ENCODE measurements around the gene SLC49A4. TPM values are rescaled to one million over a fixed set of nuclear protein-coding genes. Genes with fewer than 3 reads are reported as not detected.

SLC49A4 gene
- total and polyA plus RNA-seq, 4 experiments from 2014 or later, result 1.9 to 7.6 (median 4.7) TPM

DNA sequence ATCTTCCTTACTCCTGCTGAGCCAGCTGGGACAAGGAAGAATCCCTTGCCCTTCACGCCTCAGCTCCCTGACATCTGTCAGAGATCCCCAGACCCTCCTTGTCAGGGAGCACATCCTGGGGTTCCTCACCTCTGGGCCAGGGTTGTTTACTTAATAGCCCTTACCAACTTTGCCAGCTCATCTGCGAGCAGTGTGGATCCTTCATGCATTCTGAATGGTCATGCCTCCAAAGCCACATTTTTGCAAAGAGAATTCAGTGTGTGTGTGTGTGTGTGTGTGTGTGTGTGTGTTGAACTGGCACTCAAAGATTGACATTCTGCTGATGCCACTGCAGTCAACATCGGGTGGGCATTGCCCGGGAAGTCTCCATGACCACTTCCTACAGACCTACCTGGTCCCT is 112.6 kb downstream of the SLC49A4 start:
- intact Hi-C loops (cut with micrococcal nuclease), result no loop called here
- CTCF ChIA-PET (ENCODE audit: partially characterized antibody), result no interaction called here
- POLR2A ChIA-PET (ENCODE audit: partially characterized antibody), result no interaction called here

DNA sequence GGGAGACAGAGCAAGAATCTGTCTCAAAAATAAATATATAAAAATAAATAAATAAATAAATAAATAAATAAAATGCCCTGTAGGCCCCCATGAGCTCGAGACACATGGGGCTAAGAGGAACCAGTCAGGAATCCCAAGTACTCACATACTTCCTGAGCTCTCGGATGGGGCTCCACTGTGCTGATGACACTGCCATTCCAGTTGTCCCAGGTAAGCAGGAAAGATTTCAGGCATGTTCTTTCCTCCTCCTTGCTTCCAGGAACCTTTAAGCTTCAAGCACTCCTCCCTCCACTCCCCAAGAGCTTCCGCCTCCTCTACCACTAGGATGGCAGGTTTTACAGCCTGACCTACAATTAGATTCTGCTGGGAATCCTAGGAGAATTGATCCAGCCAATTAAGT is 113.4 kb downstream of the SLC49A4 start:
- ChIA-PET POLR2A (ENCODE audit: partially characterized antibody) (no interaction called here), CTCF (ENCODE audit: partially characterized antibody) (no interaction called here)
- H3K27me3 ChIP-seq (ENCODE audit: insufficient read depth, low read length), result no peaks in the 10 kb centered on the region
- no peaks in the 10 kb centered on the region for H3K36me3 ChIP-seq (ENCODE audit: insufficient read depth, low read length)
- H3K9me3 Mint-ChIP-seq, result peaks cover 0 to 11% (median 5%) of the 10 kb centered on the region in 8 donors
- no peak overlapping the region for H3K27ac Mint-ChIP-seq
- DNase-seq, result no peak
- H3K4me1 Mint-ChIP-seq, result peaks cover 0 to 3% (median 0%) of the 10 kb centered on the region in 4 donors
- intact Hi-C loops (cut with micrococcal nuclease), result no loop called here
- peaks cover 8 to 17% of the 10 kb centered on the region in 2 donors for H3K27me3 Mint-ChIP-seq
- no peaks in the 10 kb centered on the region for H3K9me3 ChIP-seq (ENCODE audit: control insufficient read depth in 1 of 2, low read length in 2 of 2)
- no peak overlapping the region for H3K4me3 ChIP-seq (ENCODE audit: low read length in 2 of 2)
- H3K36me3 Mint-ChIP-seq, result no peaks in the 10 kb centered on the region
- no peak overlapping the region for H3K4me3 Mint-ChIP-seq
- H3K27ac ChIP-seq (ENCODE audit: low read depth, low read length), result no peak overlapping the region
- no peaks in the 10 kb centered on the region for H3K4me1 ChIP-seq (ENCODE audit: insufficient read depth, low read length)

More for the DNA sequence above, 112.6 kb downstream of the SLC49A4 start:
- no peaks in the 10 kb centered on the region for H3K36me3 ChIP-seq (ENCODE audit: insufficient read depth, low read length)
- no peak for DNase-seq
- Mint-ChIP-seq H3K9me3 (peaks cover 0 to 11% (median 5%) of the 10 kb centered on the region in 8 donors), H3K27ac (no peak overlapping the region), H3K4me3 (no peak overlapping the region), H3K27me3 (peaks cover 7 to 17% of the 10 kb centered on the region in 2 donors), H3K36me3 (no peaks in the 10 kb centered on the region), H3K4me1 (peaks cover 0 to 3% (median 0%) of the 10 kb centered on the region in 4 donors)
- no peak overlapping the region for H3K27ac ChIP-seq (ENCODE audit: low read depth, low read length)
- H3K4me3 ChIP-seq (ENCODE audit: low read length in 2 of 2), result no peak overlapping the region
- H3K27me3 ChIP-seq (ENCODE audit: insufficient read depth, low read length), result no peaks in the 10 kb centered on the region
- no peaks in the 10 kb centered on the region for H3K4me1 ChIP-seq (ENCODE audit: insufficient read depth, low read length)
- H3K9me3 ChIP-seq (ENCODE audit: control insufficient read depth in 1 of 2, low read length in 2 of 2), result no peaks in the 10 kb centered on the region

DNA sequence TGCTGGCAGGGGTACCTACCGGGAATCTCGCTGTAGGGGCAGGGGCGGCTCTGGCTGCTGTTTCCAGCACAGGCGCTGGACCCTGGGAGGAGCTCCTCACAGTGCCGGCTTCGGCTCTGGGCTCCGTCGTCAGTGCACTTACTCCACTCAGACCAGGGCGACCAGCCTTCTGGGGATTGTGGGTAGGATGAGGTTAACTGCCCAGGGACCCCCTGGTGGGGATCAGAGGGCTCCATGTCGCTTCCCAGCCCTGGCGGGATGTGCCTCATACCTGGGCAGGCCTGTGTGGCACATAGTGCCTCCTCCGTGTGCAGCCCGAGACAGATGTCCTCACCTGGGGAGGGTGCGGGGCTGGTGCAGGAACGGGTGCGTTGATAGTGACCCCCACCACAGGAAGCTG is 117.0 kb downstream of the SLC49A4 start:
- ChIA-PET CTCF (ENCODE audit: partially characterized antibody) (no interaction called here), POLR2A (ENCODE audit: partially characterized antibody) (no interaction called here)
- H3K4me3 Mint-ChIP-seq, result no peak overlapping the region
- Histone ChIP-seq H3K27me3 (ENCODE audit: insufficient read depth, low read length) (no peaks in the 10 kb centered on the region), H3K36me3 (ENCODE audit: insufficient read depth, low read length) (no peaks in the 10 kb centered on the region), H3K4me1 (ENCODE audit: insufficient read depth, low read length) (no peaks in the 10 kb centered on the region), H3K27ac (ENCODE audit: low read depth, low read length) (no peak overlapping the region), H3K9me3 (ENCODE audit: control insufficient read depth in 1 of 2, low read length in 2 of 2) (no peaks in the 10 kb centered on the region), H3K4me3 (ENCODE audit: low read length in 2 of 2) (no peak overlapping the region)
- no peak for DNase-seq
- peaks cover 6 to 20% (median 13%) of the 10 kb centered on the region in 4 donors for H3K4me1 Mint-ChIP-seq
- peaks cover 10 to 25% of the 10 kb centered on the region in 2 donors for H3K27me3 Mint-ChIP-seq
- intact Hi-C loops (cut with micrococcal nuclease), result no loop called here
- H3K27ac Mint-ChIP-seq, result no peak overlapping the region
- no peaks in the 10 kb centered on the region for H3K36me3 Mint-ChIP-seq
- H3K9me3 Mint-ChIP-seq, result peaks cover 0 to 3% (median 0%) of the 10 kb centered on the region in 8 donors

DNA sequence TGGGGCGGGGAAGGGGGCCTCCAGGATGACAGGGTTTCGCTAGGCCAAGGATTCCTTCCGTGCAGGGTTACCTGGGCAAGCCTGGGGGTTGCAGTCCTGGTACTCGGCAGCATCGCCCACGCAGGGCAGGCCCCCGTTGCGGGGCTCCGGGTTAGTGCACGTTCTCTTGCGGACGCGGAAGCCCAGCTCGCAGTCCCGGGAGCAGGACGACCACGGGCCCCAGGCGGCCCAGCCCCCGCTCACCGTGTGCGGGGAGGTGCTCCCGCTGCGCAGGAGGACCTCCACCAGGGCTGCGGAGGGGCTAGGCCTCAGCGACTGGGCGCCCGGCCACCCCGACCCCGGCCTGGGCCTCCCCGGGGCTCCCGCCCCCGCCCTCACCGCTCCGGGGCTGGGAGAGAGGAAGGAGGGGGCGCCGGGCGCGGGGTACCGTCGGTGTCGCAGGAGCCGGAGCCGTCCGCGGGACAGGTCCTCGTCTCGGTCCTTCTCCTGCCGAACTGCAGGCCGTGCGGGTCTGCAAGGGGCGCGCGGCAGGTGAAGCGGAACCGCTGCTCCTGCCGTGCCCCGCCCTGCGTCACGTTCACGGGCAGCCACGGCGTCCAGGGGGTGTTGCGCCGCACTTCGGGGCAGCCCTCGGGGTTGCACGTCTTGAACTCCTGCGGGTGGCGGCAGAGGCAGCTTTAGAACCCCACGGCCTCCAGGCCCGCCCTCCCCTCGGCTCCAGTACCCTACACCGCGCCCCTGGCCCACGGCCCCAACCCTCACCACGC is 118.1 kb downstream of the SLC49A4 start:
- no peaks in the 10 kb centered on the region for H3K9me3 Mint-ChIP-seq
- Histone ChIP-seq H3K4me3 (ENCODE audit: low read length in 2 of 2) (no peak overlapping the region), H3K36me3 (ENCODE audit: insufficient read depth, low read length) (no peaks in the 10 kb centered on the region), H3K27ac (ENCODE audit: low read depth, low read length) (no peak overlapping the region), H3K27me3 (ENCODE audit: insufficient read depth, low read length) (no peaks in the 10 kb centered on the region), H3K4me1 (ENCODE audit: insufficient read depth, low read length) (no peaks in the 10 kb centered on the region), H3K9me3 (ENCODE audit: control insufficient read depth in 1 of 2, low read length in 2 of 2) (no peaks in the 10 kb centered on the region)
- H3K4me1 Mint-ChIP-seq, result peaks cover 6 to 20% (median 13%) of the 10 kb centered on the region in 4 donors
- ChIA-PET POLR2A (ENCODE audit: partially characterized antibody) (no interaction called here), CTCF (ENCODE audit: partially characterized antibody) (no interaction called here)
- peaks cover 10 to 24% of the 10 kb centered on the region in 2 donors for H3K27me3 Mint-ChIP-seq
- intact Hi-C loops (cut with micrococcal nuclease), result no loop called here
- no peak overlapping the region for H3K27ac Mint-ChIP-seq
- no peak overlapping the region for H3K4me3 Mint-ChIP-seq
- DNase-seq, result no peak
- H3K36me3 Mint-ChIP-seq, result no peaks in the 10 kb centered on the region

DNA sequence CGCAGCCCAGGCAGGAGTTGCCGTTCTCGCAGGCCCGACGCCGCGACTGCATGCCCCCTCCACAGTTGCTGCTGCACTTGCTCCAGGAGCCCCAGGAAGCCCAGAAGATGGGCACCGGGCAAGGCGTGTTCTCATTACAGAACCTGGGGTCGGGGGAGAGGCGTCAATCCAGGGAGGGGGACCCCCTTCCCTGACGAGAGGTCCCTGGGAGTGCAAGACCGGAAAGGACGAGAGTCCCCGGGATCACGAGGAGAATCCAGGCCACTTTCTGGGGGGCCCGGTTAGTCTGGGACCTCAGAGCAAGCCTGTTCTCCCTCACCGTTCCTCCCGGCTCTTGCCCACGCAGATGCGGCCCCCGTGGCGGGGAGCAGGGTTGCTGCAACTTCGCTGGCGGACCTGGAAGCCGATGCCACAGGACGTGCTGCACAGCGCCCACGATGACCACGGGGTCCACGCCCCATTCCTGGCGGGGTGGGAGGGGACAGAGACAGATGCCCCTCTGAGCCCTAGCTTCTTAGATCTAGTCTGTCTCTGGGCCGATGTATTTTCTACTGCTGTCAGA is 118.8 kb downstream of the SLC49A4 start:
- H3K4me3 Mint-ChIP-seq, result no peak overlapping the region
- peaks cover 10 to 24% of the 10 kb centered on the region in 2 donors for H3K27me3 Mint-ChIP-seq
- Histone ChIP-seq H3K36me3 (ENCODE audit: insufficient read depth, low read length) (no peaks in the 10 kb centered on the region), H3K9me3 (ENCODE audit: control insufficient read depth in 1 of 2, low read length in 2 of 2) (no peaks in the 10 kb centered on the region), H3K4me1 (ENCODE audit: insufficient read depth, low read length) (no peaks in the 10 kb centered on the region), H3K27me3 (ENCODE audit: insufficient read depth, low read length) (no peaks in the 10 kb centered on the region), H3K4me3 (ENCODE audit: low read length in 2 of 2) (no peak overlapping the region), H3K27ac (ENCODE audit: low read depth, low read length) (no peak overlapping the region)
- H3K4me1 Mint-ChIP-seq, result peaks cover 6 to 20% (median 13%) of the 10 kb centered on the region in 4 donors
- intact Hi-C loops (cut with micrococcal nuclease), result no loop called here
- no peak overlapping the region for H3K27ac Mint-ChIP-seq
- ChIA-PET CTCF (ENCODE audit: partially characterized antibody) (no interaction called here), POLR2A (ENCODE audit: partially characterized antibody) (no interaction called here)
- H3K36me3 Mint-ChIP-seq, result no peaks in the 10 kb centered on the region
- no peak for DNase-seq
- H3K9me3 Mint-ChIP-seq, result no peaks in the 10 kb centered on the region

DNA sequence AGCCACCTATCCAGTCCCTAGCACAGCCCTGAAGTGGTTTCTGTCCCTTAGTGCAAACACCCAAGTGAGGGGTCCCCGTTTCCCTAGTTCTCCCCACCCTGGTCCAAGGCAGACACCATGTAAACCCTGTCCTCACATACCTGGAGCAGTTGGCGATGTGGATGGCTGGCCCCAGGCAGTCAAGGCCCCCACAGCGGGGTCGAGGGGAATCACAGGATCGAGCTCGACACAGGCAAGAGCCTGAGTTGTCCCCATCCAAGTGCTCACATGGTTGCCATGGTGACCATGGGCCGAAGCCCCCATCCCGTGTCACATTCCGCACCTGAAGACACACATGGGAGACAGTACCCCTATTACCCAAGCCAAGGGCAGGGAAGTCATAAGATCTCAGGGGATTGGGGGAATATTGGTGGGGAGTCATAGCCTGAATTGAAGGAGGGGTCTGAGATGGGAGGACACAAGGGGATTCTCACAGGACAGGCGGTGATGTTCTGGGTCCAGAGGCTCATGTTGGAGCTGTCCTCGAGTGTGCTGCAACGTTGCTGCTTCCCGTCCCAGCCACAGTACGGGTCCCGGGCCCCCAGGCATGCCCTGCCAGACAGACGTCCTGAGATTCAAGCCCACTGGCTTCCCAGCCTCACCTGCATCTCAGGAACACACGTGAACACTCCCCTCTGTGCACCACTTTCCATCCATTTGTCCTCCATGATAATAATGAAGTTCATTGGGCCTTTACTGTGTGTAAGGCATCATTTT is 120.6 kb downstream of the SLC49A4 start:
- no peaks in the 10 kb centered on the region for H3K27me3 ChIP-seq (ENCODE audit: insufficient read depth, low read length)
- H3K9me3 ChIP-seq (ENCODE audit: control insufficient read depth in 1 of 2, low read length in 2 of 2), result no peaks in the 10 kb centered on the region
- CTCF ChIA-PET (ENCODE audit: partially characterized antibody), result no interaction called here
- H3K36me3 ChIP-seq (ENCODE audit: insufficient read depth, low read length), result no peaks in the 10 kb centered on the region
- H3K27me3 Mint-ChIP-seq, result peaks cover 10 to 25% of the 10 kb centered on the region in 2 donors
- no peaks in the 10 kb centered on the region for H3K9me3 Mint-ChIP-seq
- intact Hi-C loops (cut with micrococcal nuclease), result no loop called here
- DNase-seq, result no peak
- H3K36me3 Mint-ChIP-seq, result no peaks in the 10 kb centered on the region
- no peak overlapping the region for H3K4me3 Mint-ChIP-seq
- no peak overlapping the region for H3K27ac Mint-ChIP-seq
- no peak overlapping the region for H3K27ac ChIP-seq (ENCODE audit: low read depth, low read length)
- H3K4me1 ChIP-seq (ENCODE audit: insufficient read depth, low read length), result no peaks in the 10 kb centered on the region
- POLR2A ChIA-PET (ENCODE audit: partially characterized antibody), result no interaction called here
- H3K4me3 ChIP-seq (ENCODE audit: low read length in 2 of 2), result no peak overlapping the region
- H3K4me1 Mint-ChIP-seq, result peaks cover 6 to 20% (median 13%) of the 10 kb centered on the region in 4 donors

DNA sequence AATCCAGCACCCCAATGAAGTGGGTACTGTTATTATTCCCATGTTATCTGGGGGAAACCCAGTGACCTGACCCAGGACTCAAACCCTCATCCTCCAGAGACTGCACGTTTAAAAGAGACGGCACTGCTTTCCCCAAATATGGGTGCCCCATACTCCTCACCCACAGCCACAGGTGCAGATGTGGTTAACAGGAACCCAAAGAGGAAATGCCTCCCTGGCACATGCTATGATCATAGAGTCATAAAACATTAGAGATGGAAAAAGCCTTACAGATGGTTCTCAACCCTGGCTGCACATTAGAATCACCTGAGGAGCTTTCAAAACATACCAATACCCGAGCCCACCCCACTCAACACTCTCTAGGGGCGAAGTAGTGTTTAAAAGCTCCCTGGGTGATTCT is 121.2 kb downstream of the SLC49A4 start:
- no peaks in the 10 kb centered on the region for H3K9me3 Mint-ChIP-seq
- CTCF ChIA-PET (ENCODE audit: partially characterized antibody), result interaction anchor here (1.2 kb wide), 1 partner anchor 27 kb away, joined by 5 read pairs; no protein-coding TSS in a partner anchor
- H3K36me3 Mint-ChIP-seq, result no peaks in the 10 kb centered on the region
- H3K4me3 Mint-ChIP-seq, result no peak overlapping the region
- Histone ChIP-seq H3K27me3 (ENCODE audit: insufficient read depth, low read length) (no peaks in the 10 kb centered on the region), H3K27ac (ENCODE audit: low read depth, low read length) (no peak overlapping the region), H3K4me1 (ENCODE audit: insufficient read depth, low read length) (no peaks in the 10 kb centered on the region), H3K9me3 (ENCODE audit: control insufficient read depth in 1 of 2, low read length in 2 of 2) (no peaks in the 10 kb centered on the region), H3K36me3 (ENCODE audit: insufficient read depth, low read length) (no peaks in the 10 kb centered on the region), H3K4me3 (ENCODE audit: low read length in 2 of 2) (no peak overlapping the region)
- no peak overlapping the region for H3K27ac Mint-ChIP-seq
- peaks cover 15 to 21% of the 10 kb centered on the region in 2 donors for H3K27me3 Mint-ChIP-seq
- intact Hi-C loops (cut with micrococcal nuclease), result no loop called here
- H3K4me1 Mint-ChIP-seq, result peaks cover 6 to 20% (median 13%) of the 10 kb centered on the region in 4 donors
- DNase-seq, result no peak
- POLR2A ChIA-PET (ENCODE audit: partially characterized antibody), result no interaction called here

Measured in CD4-positive, alpha-beta memory T cell (primary cell).